ENCODE results near the gene AAMDC.
"Not testable (repeated sequence)": the region's sequence is repeated elsewhere in the genome, so short reads cannot be mapped to it uniquely, and the experiment has no call there.

Gene AAMDC

DNA sequence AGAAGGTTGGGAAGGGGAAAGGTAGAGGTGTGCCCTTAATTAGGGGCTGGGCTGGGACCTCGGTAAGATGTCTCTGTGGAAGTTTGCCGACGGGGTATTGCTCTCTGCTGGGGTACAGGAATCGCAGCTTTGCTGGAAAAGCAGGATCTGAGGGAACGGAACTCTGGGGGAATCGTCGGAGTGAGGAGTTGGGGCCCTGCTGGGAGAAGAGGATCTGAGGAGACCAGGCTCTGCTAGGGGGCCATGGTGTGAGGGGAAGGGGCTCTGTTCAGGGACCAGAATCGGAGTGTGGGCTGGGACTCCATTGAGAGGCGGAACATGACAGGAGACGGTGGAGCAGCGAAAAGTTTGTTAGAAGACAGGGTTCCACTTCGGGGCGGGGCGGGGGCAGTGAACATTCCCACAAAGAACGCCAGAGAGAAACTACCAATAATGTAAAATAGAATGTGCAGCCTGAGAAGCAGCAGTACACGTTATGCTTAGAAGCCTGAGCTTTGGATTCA, 456 bp downstream of the AAMDC start:
- no peak for DNase-seq (ENCODE audit: low spot score)

- DNase-seq (ENCODE audit: low spot score) = not testable (repeated sequence)
Observed at GRCh38 chr11:77822126-77822525, 1.2 kb downstream of the AAMDC start.

- DNase-seq (ENCODE audit: low spot score) = no peak
Observed at GRCh38 chr11:77823775-77824174, 2.8 kb downstream of the AAMDC start.

DNA sequence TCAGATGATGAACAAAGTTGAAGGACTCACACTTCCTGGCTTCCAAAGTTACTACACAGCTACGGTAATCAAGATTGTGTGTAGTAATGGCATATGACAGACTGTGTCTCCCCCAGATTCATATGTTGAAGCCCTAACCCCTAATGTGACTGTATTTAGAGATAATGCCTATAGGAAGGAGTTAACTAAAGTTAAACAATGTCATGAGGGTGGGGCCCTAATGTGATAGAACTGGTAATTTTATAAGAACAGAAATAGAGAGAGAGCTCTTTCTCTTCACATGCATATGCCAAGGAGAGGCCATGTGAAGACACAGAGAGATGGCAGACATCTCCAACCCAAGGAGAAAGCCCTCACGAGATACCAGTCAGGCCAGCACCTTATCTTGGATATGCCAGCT, 8.0 kb downstream of the AAMDC start:
- no peak for DNase-seq (ENCODE audit: low spot score)

DNA sequence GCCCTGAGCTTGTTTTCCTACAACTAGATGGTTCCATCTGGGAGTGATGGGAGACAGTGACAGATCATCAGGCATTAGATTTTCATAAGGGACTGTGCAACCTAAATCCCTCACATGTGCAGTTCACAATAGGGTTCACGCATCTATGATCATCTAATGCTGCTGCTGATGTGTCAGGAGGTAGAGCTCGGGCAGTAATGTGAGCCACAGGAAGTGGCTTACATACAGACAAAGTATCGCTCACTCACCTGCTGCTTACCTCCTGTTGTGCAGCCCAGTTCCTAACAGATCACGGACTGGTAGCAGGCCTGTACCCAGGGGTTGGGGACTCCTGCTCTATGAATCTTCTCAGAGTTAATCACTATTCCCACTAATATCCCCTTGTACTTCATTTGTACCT, 12.4 kb downstream of the AAMDC start:
- DNase-seq (ENCODE audit: low spot score) = no peak

DNA sequence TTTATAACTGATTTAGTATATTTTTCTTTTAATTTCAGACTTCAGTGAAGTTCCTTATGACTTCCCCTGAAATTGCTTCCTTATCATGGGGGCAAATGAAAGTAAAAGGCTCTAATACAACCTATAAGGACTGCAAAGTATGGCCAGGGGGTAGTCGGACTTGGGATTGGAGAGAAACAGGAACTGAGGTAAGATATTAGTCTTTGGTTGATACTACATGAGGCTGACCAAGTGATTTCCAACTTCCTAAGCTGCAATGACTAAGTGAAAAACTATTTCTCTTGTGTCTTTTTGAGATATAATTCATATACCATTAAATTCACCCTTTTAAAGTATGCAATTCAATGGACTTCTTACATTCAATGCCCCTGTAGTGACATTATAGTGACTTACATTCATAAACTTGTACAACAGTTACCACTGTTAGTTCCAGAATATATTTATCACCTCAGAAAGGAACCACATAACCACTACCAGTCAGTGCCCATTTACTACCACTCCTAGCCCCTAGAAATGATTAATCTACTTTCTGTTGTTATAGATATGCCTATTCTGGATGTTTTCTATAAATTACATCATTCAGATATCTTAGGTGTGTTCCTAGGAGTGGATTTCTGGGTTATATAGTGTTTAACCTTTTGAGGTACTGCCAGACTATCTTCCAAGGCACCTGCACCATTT, 21.6 kb downstream of the AAMDC start:
- DNase-seq (ENCODE audit: low spot score) = no peak

GRCh38 chr11:77843700-77844099, 22.8 kb downstream of the AAMDC start:
- DNase-seq (ENCODE audit: low spot score) = not testable (repeated sequence)

DNA sequence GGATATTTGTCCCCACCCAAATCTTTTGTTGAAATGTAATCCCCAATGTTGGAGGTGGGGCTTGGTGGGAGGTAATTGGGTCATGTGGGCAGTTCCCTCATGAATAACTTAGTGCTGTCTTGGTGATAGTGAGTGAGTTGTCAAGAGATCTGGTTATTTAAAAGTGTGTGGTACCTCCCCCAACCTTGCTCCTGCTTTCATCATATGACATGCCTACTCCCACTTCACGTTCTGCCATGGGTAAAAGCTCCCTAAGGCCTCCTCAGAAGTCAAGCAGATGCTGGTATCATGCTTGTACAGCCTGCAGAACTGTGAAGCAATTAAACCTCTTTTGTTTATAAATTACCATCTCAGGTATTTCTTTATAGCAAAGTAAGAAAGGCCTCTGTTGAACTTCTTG, 30.6 kb downstream of the AAMDC start:
- DNase-seq (ENCODE audit: low spot score) = no peak

DNA sequence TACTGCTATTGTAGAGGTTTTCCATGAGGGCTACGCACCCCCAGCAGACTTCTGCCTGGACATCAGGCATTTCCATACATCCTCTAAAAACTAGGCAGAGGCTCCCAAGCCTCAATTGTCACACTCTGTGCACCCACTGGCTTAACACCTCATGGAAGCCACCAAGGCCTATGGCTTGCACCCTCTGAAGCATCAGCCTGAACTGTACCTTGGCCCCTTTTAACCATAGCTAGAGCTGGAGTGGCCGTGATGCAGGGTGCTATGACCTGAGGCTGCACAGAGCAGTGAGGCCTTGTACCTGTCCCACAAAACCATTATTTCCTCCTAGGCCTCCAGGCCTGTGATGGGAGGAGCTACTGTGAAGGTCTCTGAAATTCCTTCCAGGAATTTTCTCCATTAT, 33.9 kb downstream of the AAMDC start:
- DNase-seq (ENCODE audit: low spot score) = no peak

DNA sequence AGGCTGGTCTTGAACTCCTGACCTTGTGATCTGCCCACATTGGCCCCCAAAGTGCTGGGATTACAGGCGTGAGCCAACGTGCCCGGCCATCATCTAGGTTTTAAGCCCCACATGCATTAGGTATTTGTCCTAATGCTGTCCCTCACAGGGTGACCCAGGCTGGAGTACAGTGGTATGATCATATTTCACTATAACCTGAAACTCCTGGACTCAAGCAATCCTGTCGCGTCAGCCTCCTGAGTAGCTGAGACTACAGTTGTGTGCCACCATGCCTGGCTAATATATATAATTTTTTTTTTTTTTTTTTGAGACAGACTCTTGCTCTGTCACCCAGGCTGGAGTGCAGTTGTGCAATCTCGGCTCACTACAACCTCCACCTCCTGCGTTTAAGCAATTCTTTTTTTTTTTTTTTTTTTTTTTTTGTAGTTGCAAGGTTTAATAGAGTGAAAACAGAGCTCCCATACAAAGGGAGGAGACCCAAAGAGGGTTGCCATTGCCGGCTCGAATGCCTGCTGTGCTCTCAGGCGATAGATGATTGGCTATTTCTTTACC, 37.0 kb downstream of the AAMDC start:
- not testable (repeated sequence) for DNase-seq (ENCODE audit: low spot score)

- not testable (repeated sequence) for DNase-seq (ENCODE audit: low spot score)
Observed at GRCh38 chr11:77861444-77861843, 40.5 kb downstream of the AAMDC start.

DNA sequence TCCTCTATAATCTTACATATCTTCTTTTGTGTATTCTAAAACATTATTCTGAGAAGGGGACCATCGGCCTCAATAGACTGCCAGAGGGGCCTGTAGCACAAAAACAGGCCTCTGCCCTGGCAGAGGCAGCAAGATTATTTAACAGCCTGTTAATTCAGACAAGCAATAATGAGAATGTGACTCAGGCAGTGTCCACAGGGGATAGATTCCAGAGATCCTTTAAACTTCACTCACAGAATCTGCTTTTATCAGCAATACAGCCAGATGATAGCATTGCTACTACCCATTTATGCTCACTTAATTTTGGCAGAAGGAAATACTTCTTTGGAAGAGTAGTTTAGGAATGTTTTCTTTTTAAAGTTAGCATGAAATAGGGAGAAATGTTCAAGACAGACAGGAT, 44.9 kb downstream of the AAMDC start:
- DNase-seq (ENCODE audit: low spot score) = no peak

- no peak for DNase-seq (ENCODE audit: low spot score)
Observed at GRCh38 chr11:77866336-77866735, 45.4 kb downstream of the AAMDC start.

DNA sequence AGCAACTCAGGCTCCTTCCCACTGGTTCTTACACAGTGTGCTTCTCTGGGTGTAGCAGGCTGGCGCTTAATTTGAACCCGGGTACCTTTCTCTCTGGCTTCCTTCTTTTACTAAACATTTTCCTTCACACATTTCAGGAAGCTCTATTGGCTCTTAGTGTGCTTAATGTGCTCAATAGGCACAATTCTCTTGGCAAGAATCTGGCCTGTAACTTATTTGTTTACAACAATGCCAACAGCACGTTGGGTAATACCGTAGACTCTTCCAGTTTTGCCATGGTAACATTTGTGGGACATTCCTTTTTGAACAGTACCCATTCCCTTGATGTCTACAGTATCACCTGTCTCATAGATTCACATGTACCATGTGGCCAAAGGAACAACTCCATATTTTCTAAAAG, 47.8 kb downstream of the AAMDC start:
- DNase-seq (ENCODE audit: low spot score) = no peak

DNA sequence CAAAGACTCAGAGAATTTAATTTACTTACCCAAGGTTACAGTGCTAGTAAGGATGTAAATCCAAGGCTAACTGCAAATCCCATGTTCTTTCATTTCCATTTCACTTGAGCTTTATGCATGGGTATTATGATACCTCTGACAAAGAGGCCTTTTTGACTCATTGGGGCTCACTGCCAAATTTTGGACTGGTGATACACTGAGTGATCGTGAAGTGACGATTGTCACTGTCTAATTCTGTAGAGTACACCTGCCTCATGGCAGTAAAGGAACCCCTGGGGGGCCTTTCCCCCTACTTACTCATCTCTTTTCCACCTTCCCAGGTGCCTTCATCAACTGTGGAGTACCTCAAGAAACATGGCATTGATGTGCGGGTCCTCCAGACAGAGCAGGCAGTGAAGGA, 50.9 kb downstream of the AAMDC start:
- DNase-seq (ENCODE audit: low spot score) = no peak

DNA sequence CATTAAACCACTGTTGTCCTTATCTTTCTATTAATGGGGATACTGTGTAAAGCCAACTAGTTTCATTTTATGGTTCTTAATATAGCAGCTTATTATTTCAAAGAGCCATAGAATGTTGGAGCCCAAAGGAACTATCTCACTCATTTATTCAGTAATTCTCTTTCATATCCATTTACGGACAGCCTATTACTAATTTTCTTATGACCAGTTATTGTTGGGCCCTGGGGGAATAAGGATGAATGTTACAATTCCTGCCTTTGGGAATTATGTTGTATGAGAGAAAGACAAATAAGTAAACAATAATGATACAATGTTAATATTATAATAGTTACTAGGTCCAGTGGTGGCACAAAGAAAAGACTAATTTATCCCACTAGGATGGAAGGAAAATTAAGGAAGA, 52.4 kb downstream of the AAMDC start:
- no peak for DNase-seq (ENCODE audit: low spot score)

DNA sequence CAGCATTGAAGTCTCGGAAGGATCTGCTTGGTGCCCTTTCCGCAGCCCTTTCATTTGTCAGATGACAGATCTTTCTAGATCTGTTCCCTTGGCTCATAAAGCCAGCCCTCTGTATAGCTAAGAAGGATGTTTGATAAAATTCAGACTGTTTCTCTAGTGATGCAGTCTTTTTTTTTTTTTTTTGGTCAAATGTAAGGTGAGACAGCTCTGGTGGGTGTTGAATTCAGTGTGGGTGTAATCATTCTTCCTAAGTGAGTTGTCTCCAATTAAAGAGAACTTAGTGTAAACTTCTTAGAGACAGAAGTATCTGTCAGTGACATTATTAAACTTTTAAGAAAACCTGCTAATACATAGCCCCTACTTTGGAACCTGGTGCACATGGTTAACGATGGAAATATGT, 53.3 kb downstream of the AAMDC start:
- no peak for DNase-seq (ENCODE audit: low spot score)

DNA sequence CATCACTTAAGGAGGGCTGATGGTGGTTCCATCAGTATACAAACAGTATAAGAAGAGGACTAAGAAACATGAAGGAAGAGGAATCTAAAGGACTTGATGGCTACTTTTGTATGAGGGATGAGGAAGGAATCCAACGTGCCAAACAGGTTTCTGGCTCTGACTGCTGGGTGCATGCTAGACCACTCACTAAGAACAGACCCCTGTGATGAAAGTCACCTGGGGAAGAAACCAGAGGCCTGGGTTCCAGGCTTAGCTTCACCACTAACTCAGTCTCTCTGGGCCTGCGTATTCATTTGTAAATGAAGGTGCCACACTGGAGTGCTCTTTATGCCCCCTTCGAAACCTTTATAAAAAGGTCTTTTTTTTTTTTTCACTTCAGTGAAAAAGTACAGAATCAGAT, 55.1 kb downstream of the AAMDC start:
- DNase-seq (ENCODE audit: low spot score) = no peak

DNA sequence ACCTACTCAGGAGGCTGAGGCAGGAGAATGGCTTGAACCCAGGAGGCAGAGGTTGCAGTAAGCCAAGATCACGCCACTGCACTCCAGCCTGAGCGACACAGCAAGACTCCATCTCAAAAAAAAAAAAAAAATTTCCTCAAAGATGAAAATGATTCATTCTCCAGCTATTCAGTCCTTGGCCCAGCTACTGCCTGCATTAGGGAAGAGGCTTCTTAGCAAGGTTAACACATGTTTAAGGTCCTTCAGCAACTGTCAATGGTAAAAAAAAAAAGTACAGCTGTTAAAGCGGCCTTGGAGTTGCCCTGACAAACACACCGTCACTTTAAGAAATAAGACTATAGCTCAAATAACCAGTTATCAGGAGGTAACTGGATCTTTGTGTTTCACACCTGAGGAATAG, 57.3 kb downstream of the AAMDC start:
- not testable (repeated sequence) for DNase-seq (ENCODE audit: low spot score)

DNA sequence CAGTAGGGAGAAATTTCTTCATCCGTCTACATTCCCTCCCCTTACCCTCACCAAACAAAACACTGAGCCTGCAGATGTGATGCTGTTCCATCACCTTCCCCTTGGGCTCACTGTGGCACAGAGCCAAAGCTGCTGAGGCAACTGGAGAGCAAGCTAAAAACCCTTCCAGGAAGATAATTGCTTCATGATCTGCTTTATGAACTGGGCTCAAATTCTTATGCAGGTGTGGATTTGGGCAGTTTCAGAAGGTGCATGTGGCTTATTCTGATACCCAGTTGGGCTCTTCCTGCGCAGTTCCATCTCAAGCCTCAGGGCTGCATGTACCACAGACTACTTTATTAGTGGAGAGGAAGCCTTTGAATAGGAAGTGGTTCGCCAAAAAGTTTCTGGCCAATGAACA, 58.3 kb downstream of the AAMDC start:
- DNase-seq (ENCODE audit: low spot score) = no peak

- no peak for DNase-seq (ENCODE audit: low spot score)
Observed at GRCh38 chr11:77882396-77882795, 61.5 kb downstream of the AAMDC start.

DNA sequence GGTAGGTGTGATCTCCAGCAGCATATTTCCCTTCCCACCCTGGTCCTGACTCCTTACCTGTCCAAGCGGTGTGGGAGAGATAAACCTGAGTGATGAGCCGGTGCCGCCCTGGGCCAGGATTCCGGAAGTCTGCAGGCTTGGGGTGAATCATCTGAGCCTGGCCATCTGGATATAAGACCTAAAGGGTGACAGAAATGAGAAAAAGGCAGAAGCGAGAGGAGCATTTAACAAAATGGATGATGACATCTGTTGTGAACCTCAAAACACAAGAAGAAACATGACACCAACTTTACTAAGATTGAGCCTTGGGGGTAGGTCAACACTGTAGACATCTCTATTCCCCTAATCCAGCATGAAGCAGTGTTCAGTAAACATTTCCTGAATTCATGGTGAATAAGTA, 62.8 kb downstream of the AAMDC start:
- no peak for DNase-seq (ENCODE audit: low spot score)

- no peak for DNase-seq (ENCODE audit: low spot score)
Observed at GRCh38 chr11:77884186-77884828, 63.4 kb downstream of the AAMDC start.

- no peak for DNase-seq (ENCODE audit: low spot score)
Observed at GRCh38 chr11:77884829-77885190, 63.9 kb downstream of the AAMDC start.
